Colon (tissue), 2 donors: ENCODE data around the gene SCAMP2.
"Not testable (repeated sequence)": the region's sequence is repeated elsewhere in the genome, so short reads cannot be mapped to it uniquely, and the experiment has no call there.

Experiments used
- FAIRE-seq: peaks from 2 replicates; lab custom pipeline; 2012; peaks lifted over from hg19 to GRCh38; lab: Jason Lieb, UNC
- donor health status: control.
- donor health status: control.

Gene SCAMP2

DNA sequence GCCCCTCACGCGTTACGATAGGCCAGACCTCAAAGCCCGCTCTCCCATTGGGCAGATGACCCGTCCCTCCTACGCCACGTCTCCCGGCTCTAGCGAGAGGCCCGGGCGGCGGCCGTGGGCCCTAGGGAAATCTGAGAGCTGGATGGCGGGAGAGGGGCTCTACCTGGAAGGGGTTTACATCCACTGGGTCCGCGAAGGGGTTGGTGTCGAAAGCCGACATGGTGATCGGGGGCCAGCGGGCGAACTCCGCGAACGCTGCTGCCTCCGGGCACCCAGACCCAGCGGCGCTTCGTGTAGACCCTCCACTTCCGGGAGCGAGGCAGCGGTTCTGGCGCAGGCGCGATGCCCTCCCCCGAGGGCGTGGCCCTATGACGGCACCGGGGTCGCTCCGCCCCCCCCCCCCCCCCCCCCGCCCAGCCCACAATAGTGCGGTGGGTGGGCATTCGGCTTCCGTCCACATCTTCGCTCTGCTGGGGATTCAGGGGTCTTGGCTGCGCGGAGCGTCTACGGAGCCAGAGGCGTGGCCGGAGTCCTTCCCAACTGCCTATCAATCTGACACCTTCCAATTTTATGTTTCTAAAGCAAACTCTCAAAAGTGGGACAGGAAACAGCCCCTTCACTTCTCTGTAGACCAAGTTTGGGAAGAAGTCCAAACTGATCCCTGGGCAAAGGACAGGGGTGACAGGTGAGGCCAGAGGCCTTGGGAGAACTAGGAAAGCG lies at the start of gene SCAMP2:
Gene SCAMP2, minus strand, starts transcription at position 330 of the 720 bp plus-strand sequence. Its CDS starts 110 bp downstream, at position 220.
- no peak for FAIRE-seq

GRCh38 chr15:74920456-74920855 lies 47.3 kb upstream of the SCAMP2 start:
- FAIRE-seq: no peak

- FAIRE-seq: no peak
Observed at GRCh38 chr15:74917676-74918075, 44.5 kb upstream of the SCAMP2 start.

- FAIRE-seq: not testable (repeated sequence)
Observed at GRCh38 chr15:74913799-74914198, 40.6 kb upstream of the SCAMP2 start.

GRCh38 chr15:74913041-74913440 lies 39.9 kb upstream of the SCAMP2 start:
- no peak for FAIRE-seq

- no peak for FAIRE-seq
Observed at GRCh38 chr15:74908635-74909034, 35.5 kb upstream of the SCAMP2 start.

- no peak for FAIRE-seq
Observed at GRCh38 chr15:74907163-74907870, 34.2 kb upstream of the SCAMP2 start.

DNA sequence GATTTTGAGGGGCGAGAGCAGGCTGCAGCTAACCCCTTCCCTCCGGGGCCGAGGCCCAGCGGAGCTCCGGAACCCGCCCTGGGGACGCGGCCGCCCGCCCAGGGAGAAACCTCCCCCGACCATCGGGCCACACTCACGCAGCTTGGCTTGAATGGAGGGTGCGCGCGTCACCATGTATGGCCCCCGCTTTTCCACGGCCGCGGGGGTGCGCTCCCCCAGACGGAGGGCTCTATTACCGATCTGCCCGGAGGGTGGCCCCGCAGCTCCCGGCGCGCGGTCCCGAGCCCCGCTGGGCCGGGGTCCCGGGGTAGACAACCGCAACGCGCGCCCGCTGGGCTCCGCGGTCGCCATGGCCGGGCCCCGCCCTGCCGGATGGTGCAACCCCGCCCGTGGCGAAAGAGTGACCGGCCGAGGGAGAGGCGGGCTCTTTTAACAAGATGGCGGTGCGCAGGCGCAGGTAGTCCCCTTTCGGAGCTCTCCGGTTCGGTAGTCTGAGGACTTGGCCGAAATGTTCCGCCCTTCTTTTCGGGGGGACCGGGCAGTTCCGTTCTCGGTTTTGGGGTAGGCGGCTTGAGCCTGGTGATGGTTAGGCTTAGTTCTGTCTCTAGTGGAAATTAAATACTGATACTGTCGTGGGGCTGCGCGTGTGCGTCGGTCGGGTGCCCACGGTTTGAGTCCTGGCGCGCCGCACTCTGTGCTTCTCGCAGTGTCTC lies 33.4 kb upstream of the SCAMP2 start, which contains the start of gene FAM219B:
Gene FAM219B, minus strand, starts transcription at position 402 of the 713 bp plus-strand sequence. Its CDS starts 51 bp downstream, at position 351.
- no peak for FAIRE-seq

DNA sequence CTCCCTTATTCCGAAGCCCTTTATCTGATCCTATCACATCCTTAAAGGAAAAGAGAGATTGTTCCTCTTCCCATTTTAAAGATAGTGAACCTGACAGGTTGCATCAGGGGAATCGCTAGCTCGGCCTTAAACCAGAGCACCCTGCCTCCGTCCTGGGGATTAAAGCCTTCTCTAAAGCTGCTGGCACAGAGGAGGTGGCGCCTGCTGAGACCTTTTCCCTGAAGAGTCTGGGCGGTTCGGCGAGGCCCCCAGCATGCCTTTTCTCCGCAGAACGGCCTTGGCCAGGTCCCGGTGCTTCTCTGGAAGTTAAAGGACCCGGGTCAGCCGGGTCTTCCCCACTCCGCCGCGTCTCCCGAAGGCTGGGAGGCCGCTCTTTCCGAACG lies 32.9 kb upstream of the SCAMP2 start:
- FAIRE-seq: no peak

GRCh38 chr15:74904190-74904805 lies 31.1 kb upstream of the SCAMP2 start:
- FAIRE-seq: no peak

- FAIRE-seq: no peak
Observed at GRCh38 chr15:74903676-74904075, 30.5 kb upstream of the SCAMP2 start.

GRCh38 chr15:74902295-74903075 lies 29.3 kb upstream of the SCAMP2 start:
- FAIRE-seq: no peak

GRCh38 chr15:74901612-74902063 lies 28.5 kb upstream of the SCAMP2 start:
- FAIRE-seq: no peak

- FAIRE-seq: no peak
Observed at GRCh38 chr15:74897300-74897701, 24.1 kb upstream of the SCAMP2 start.

- FAIRE-seq: no peak
Observed at GRCh38 chr15:74896316-74896715, 23.2 kb upstream of the SCAMP2 start.

DNA sequence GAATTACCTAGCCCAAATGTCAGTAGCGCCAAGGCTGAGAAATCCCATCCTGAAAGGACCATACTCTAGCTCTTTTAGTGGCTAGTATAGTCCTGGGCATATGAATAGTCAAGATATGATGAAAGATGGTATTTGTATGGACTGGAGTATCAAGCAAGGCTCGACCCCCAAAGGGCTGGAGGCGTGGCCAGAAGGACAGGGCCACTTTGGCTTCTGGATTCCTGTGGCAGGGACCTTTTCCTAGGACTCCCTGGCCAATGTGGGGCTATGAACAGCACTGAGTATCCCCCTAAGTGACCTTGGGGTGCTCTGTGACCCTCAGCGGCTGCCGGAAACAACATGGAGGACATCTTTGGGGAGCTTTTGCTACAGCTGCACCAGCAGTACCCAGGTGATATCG lies 22.7 kb upstream of the SCAMP2 start:
- FAIRE-seq: no peak

DNA sequence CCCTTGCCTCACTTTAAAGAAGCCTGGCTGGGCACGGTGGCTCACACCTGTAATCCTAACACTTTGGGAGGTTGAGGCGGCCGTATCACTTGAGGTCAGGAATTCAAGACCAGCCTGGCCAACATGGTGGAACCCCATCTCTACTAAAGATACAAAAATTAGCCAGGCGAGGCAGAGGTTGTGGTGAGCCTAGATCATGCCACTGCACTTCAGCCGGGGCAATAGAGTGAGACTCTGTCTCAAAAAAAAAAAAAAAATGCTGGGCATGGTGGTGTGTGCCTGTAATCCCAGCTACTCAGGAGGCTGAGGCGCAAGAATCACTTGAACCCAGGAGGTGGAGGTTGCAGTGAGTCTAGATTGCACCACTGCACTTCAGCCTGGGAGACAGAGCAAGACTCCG lies 21.2 kb upstream of the SCAMP2 start:
- FAIRE-seq: not testable (repeated sequence)

GRCh38 chr15:74893627-74894026 lies 20.5 kb upstream of the SCAMP2 start:
- FAIRE-seq: no peak

GRCh38 chr15:74892931-74893330 lies 19.8 kb upstream of the SCAMP2 start:
- FAIRE-seq: no peak

- FAIRE-seq: no peak
Observed at GRCh38 chr15:74892313-74892712, 19.1 kb upstream of the SCAMP2 start.

- no peak for FAIRE-seq
Observed at GRCh38 chr15:74891469-74891868, 18.3 kb upstream of the SCAMP2 start.

DNA sequence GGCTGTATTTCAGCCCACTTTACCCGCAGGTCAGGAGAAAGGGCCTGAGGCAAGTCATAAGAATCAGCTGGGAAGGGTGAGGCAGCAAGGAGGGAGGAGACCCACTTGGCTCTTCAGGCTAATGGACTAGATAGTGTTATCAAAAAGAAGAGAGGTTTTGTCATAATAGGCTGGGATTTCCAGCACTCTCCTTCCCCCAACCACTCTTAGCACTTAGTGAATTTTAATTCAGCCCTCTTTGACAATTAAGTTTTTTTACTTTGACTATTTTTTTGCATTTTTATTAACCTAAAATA lies 17.4 kb upstream of the SCAMP2 start:
- no peak for FAIRE-seq
